Effector memory CD4-positive, alpha-beta T cell (primary cell): ENCODE data around the gene MTX1.
"Not testable (repeated sequence)": the region's sequence is repeated elsewhere in the genome, so short reads cannot be mapped to it uniquely, and the experiment has no call there.

Source experiments
- DNase-seq, 3 donors: peaks; one replicate each; pipeline ENCODE4 v3.0.0-alpha.2; 2020
- H3K27ac ChIP-seq: 2 replicates; pipeline ENCODE4 v1.7.0; 2013; ENCODE audit warnings: mild to moderate bottlenecking, low read length, moderate library complexity; ENCODE audit not compliant: insufficient read depth, poor library complexity, severe bottlenecking
- H3K27me3 ChIP-seq: replicated peaks from 2 replicates; pipeline ENCODE4 v1.7.0; 2013; ENCODE audit warnings: mild to moderate bottlenecking, low read length; ENCODE audit not compliant: insufficient read depth, control insufficient read depth, poor library complexity, severe bottlenecking
- H3K36me3 ChIP-seq: 2 replicates; pipeline ENCODE4 v1.7.0; 2013; ENCODE audit warnings: mild to moderate bottlenecking, low read length, moderate library complexity; ENCODE audit not compliant: control insufficient read depth, insufficient read depth
- H3K4me1 ChIP-seq: 2 replicates; pipeline ENCODE4 v1.7.0; 2013; ENCODE audit warnings: low read length, mild to moderate bottlenecking; ENCODE audit not compliant: control insufficient read depth, insufficient read depth, poor library complexity, severe bottlenecking
- H3K4me3 ChIP-seq: 2 replicates; pipeline ENCODE4 v1.7.0; 2013; ENCODE audit warnings: low read length, low read depth, mild to moderate bottlenecking; ENCODE audit not compliant: insufficient read depth, poor library complexity, severe bottlenecking
- H3K9me3 ChIP-seq: 2 replicates; pipeline ENCODE4 v1.7.0; 2013; ENCODE audit warnings: mild to moderate bottlenecking, low read length, moderate library complexity; ENCODE audit not compliant: control insufficient read depth
- total RNA-seq, 3 donors: gene quantifications; one replicate each; lab custom pipeline; 2026; lab: John Stamatoyannopoulos, UW

Gene MTX1
- 15.0 to 21.9 (median 21.8) reads per million in 3 donors for total RNA-seq

GRCh38 chr1:155208541-155209311 lies at the start of gene MTX1:
Gene MTX1, plus strand, starts transcription at chr1:155208695. Its CDS starts 110 bp downstream, at chr1:155208805.
- peak; percentile 88 to 90 (median 89) for DNase-seq
- peak within 1 kb of the TSS; percentile 97 for H3K4me3 ChIP-seq
- H3K4me1 ChIP-seq, result peaks cover 26% of the 10 kb centered on the region
- peak within 1 kb of the TSS; percentile 100 for H3K27ac ChIP-seq
- H3K27me3 ChIP-seq, result no peaks in the 10 kb centered on the region
- H3K9me3 ChIP-seq, result no peaks in the 10 kb centered on the region
- no peaks in the 10 kb centered on the region for H3K36me3 ChIP-seq

GRCh38 chr1:155158991-155159390 lies 49.5 kb upstream of the MTX1 start:
- Histone ChIP-seq H3K36me3 (no peaks in the 10 kb centered on the region), H3K4me3 (no peak overlapping the region), H3K4me1 (no peaks in the 10 kb centered on the region), H3K9me3 (no peaks in the 10 kb centered on the region), H3K27me3 (no peaks in the 10 kb centered on the region), H3K27ac (no peak overlapping the region)
- DNase-seq, result no peak

GRCh38 chr1:155160128-155160527 lies 48.4 kb upstream of the MTX1 start:
- Histone ChIP-seq H3K9me3 (no peaks in the 10 kb centered on the region), H3K27me3 (no peaks in the 10 kb centered on the region), H3K4me3 (no peak overlapping the region), H3K27ac (no peak overlapping the region), H3K4me1 (no peaks in the 10 kb centered on the region), H3K36me3 (no peaks in the 10 kb centered on the region)
- no peak for DNase-seq

GRCh38 chr1:155162631-155163030 lies 45.9 kb upstream of the MTX1 start:
- not testable (repeated sequence) for DNase-seq, H3K27me3 ChIP-seq, H3K9me3 ChIP-seq, H3K4me3 ChIP-seq, H3K36me3 ChIP-seq, H3K4me1 ChIP-seq, H3K27ac ChIP-seq

GRCh38 chr1:155163785-155164184 lies 44.7 kb upstream of the MTX1 start:
- H3K36me3 ChIP-seq, H3K27me3 ChIP-seq, H3K4me1 ChIP-seq, DNase-seq, H3K9me3 ChIP-seq, H3K27ac ChIP-seq, H3K4me3 ChIP-seq: not testable (repeated sequence)

GRCh38 chr1:155164625-155165024 lies 43.9 kb upstream of the MTX1 start:
- H3K27ac ChIP-seq, H3K4me3 ChIP-seq, H3K27me3 ChIP-seq, DNase-seq, H3K4me1 ChIP-seq, H3K9me3 ChIP-seq: not testable (repeated sequence)
- peaks cover 11% of the 10 kb centered on the region for H3K36me3 ChIP-seq

- peaks cover 13% of the 10 kb centered on the region for H3K36me3 ChIP-seq
- no peaks in the 10 kb centered on the region for H3K27me3 ChIP-seq
- H3K4me3 ChIP-seq, result no peak overlapping the region
- peaks cover 10% of the 10 kb centered on the region for H3K4me1 ChIP-seq
- H3K9me3 ChIP-seq, result no peaks in the 10 kb centered on the region
- H3K27ac ChIP-seq, result no peak overlapping the region
- no peak for DNase-seq
Observed at GRCh38 chr1:155166051-155166470, 42.4 kb upstream of the MTX1 start.

GRCh38 chr1:155166471-155167165 lies 41.9 kb upstream of the MTX1 start:
- Histone ChIP-seq H3K9me3 (no peaks in the 10 kb centered on the region), H3K4me3 (no peak overlapping the region), H3K27me3 (no peaks in the 10 kb centered on the region), H3K27ac (no peak overlapping the region), H3K36me3 (peaks cover 13% of the 10 kb centered on the region), H3K4me1 (peaks cover 10% of the 10 kb centered on the region)
- DNase-seq, result no peak

- Histone ChIP-seq H3K9me3 (no peaks in the 10 kb centered on the region), H3K4me1 (peaks cover 12% of the 10 kb centered on the region), H3K27me3 (no peaks in the 10 kb centered on the region), H3K36me3 (peaks cover 13% of the 10 kb centered on the region), H3K4me3 (no peak overlapping the region), H3K27ac (no peak overlapping the region)
- peak; percentile 66 to 81 (median 69) for DNase-seq
Observed at GRCh38 chr1:155167166-155168104, 41.1 kb upstream of the MTX1 start.
